KMS-11 (cell line): Measurements from ENCODE around the gene KCTD19.
A peak's percentile ranks its signal among the peaks of the same experiment; 100 is the strongest.

ENCODE experiments used
- H2AFZ ChIP-seq: fragments of 200-600 bp; sonication (generic); 2 replicates; pipeline ENCODE4 v1.6.1; 2016; ENCODE audit warnings: antibody characterized with exemption, mixed run types, low read depth
- H3K27ac ChIP-seq: fragments of 200-600 bp; sonication (generic); 2 replicates; pipeline ENCODE4 v1.6.1; 2016; ENCODE audit warnings: mild to moderate bottlenecking, mixed run types
- H3K27me3 ChIP-seq: fragments of 200-600 bp; sonication (generic); 2 replicates; pipeline ENCODE4 v1.6.1; 2017; ENCODE audit warnings: mild to moderate bottlenecking, low read depth, mixed run types, moderate library complexity; ENCODE audit not compliant: insufficient read depth
- H3K36me3 ChIP-seq: fragments of 200-600 bp; sonication (generic); 2 replicates; pipeline ENCODE4 v1.6.1; 2017; ENCODE audit warnings: mild to moderate bottlenecking, mixed run types; ENCODE audit not compliant: insufficient read depth
- H3K4me1 ChIP-seq: fragments of 200-600 bp; sonication (generic); 2 replicates; pipeline ENCODE4 v1.6.1; 2016; ENCODE audit warnings: mild to moderate bottlenecking, low read depth, mixed run types; ENCODE audit not compliant: poor library complexity, severe bottlenecking
- H3K4me2 ChIP-seq: fragments of 200-600 bp; sonication (generic); 2 replicates; pipeline ENCODE4 v1.7.0; 2016; ENCODE audit warnings: mild to moderate bottlenecking, mixed run types
- H3K4me3 ChIP-seq: fragments of 200-600 bp; sonication (generic); IDR thresholded peaks from 2 replicates; pipeline ENCODE4 v1.6.1; 2017; ENCODE audit warnings: low read depth, low read length, mixed read lengths; ENCODE audit not compliant: insufficient read depth
- H3K79me2 ChIP-seq: fragments of 200-600 bp; sonication (generic); 2 replicates; pipeline ENCODE4 v1.6.1; 2016; ENCODE audit warnings: low read depth, mixed run types; ENCODE audit not compliant: insufficient read depth
- H3K9ac ChIP-seq: fragments of 200-600 bp; sonication (generic); 2 replicates; pipeline ENCODE4 v1.6.1; 2016; ENCODE audit warnings: mild to moderate bottlenecking, mixed run types
- H4K20me1 ChIP-seq: fragments of 200-600 bp; sonication (generic); 2 replicates; pipeline ENCODE4 v1.6.1; 2016; ENCODE audit warnings: mild to moderate bottlenecking, mixed run types; ENCODE audit not compliant: insufficient read depth
- CTCF ChIP-seq: fragments of 200-600 bp; sonication (generic); conservative IDR thresholded peaks from 2 replicates; pipeline ENCODE4 v1.6.1; 2017; ENCODE audit warnings: low read depth, mild to moderate bottlenecking, antibody characterized with exemption, low read length, moderate library complexity, mixed read lengths

The KCTD19 gene

DNA sequence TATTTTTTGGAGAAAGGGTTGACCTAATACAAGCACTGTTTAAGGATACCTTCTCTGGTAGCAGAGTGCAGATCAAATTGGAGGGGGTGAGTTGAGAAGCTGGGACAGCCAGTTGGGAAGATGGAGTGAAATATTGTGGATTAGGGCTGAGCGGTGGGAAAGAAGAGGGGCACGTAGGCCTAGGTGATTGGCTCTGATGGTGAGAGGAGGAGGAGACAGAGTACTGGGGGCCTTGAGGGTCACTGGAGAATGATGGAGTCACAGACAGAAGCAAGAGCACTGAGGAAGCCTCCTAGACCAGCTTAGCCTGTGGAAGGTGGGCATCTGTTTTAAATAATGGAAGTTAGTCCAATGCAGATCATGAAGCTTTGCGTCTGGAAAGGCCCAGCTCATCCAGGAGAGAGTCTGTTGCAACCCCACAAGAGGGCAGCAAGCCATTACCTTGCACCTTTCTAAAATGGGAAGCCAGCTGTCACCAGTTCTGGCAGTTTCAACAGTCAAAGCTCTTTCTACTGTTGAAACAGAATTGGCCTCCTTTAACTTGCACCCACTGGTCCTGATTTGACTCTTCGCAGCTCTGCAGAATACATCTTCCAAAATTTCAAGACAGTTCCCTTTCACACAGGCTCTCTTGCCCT, 66.0 kb downstream of the KCTD19 start:
- Histone ChIP-seq H3K27ac (no peak overlapping the region), H2AFZ (no peak overlapping the region)

DNA sequence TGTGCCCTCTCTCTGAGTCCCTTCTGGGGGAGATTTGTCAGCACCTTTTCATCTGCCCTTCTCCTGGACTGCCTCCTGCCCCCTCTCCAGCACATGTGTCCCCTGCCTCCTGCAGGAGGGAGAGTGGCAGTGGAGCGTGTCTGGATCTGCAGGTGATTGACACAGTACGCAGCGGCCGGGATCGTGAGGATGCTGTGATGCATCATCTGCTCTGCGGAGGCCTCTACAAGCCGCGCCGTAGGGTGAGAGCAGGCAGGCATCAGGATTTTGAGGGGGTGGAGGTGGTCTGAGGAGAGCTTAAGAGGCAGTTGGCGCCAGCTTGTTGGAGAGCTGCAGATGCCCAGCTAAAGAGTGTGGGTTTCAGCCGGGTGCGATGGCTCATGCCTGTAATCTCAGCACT, 66.8 kb downstream of the KCTD19 start:
- no peaks in the 10 kb centered on the region for H3K79me2 ChIP-seq

More for the DNA sequence above, 66.0 kb downstream of the KCTD19 start:
- no peaks in the 10 kb centered on the region for H3K79me2 ChIP-seq
- peaks cover 12% of the 10 kb centered on the region for H3K4me1 ChIP-seq
- H3K9ac ChIP-seq = no peak overlapping the region
- no peak overlapping the region for H3K4me3 ChIP-seq
- no peaks in the 10 kb centered on the region for H4K20me1 ChIP-seq
- no peaks in the 10 kb centered on the region for H3K27me3 ChIP-seq
- peak; percentile 62 for TF ChIP-seq CTCF
- no peaks in the 10 kb centered on the region for H3K36me3 ChIP-seq
- H3K4me2 ChIP-seq = 0 out of 2 replicates have a peak overlapping the region, but pooled peaks have one; percentile 7

GRCh38 chr16:67258161-67258835, 68.2 kb downstream of the KCTD19 start:
- Histone ChIP-seq H3K9ac (no peak overlapping the region), H3K27me3 (no peaks in the 10 kb centered on the region), H2AFZ (no peak overlapping the region), H3K4me3 (no peak overlapping the region), H3K4me2 (no peak overlapping the region), H3K79me2 (no peaks in the 10 kb centered on the region), H3K4me1 (peaks cover 12% of the 10 kb centered on the region), H3K27ac (no peak overlapping the region), H3K36me3 (no peaks in the 10 kb centered on the region), H4K20me1 (no peaks in the 10 kb centered on the region)
- TF ChIP-seq CTCF = no peak

More for the DNA sequence above, 66.8 kb downstream of the KCTD19 start:
- Histone ChIP-seq H3K9ac (no peak overlapping the region), H2AFZ (no peak overlapping the region), H3K4me3 (no peak overlapping the region), H3K4me1 (peaks cover 12% of the 10 kb centered on the region), H3K27me3 (no peaks in the 10 kb centered on the region), H3K36me3 (no peaks in the 10 kb centered on the region), H3K4me2 (no peak overlapping the region), H3K27ac (no peak overlapping the region), H4K20me1 (no peaks in the 10 kb centered on the region)
- no peak for TF ChIP-seq CTCF

GRCh38 chr16:67257486-67258160, 68.9 kb downstream of the KCTD19 start:
- H2AFZ ChIP-seq = no peak overlapping the region
- TF ChIP-seq CTCF = no peak

More at GRCh38 chr16:67257486-67258160, 68.9 kb downstream of the KCTD19 start:
- no peaks in the 10 kb centered on the region for H3K36me3 ChIP-seq
- no peak overlapping the region for H3K4me2 ChIP-seq
- H3K27me3 ChIP-seq = no peaks in the 10 kb centered on the region
- no peak overlapping the region for H3K9ac ChIP-seq
- peaks cover 12% of the 10 kb centered on the region for H3K4me1 ChIP-seq
- H3K4me3 ChIP-seq = no peak overlapping the region
- no peak overlapping the region for H3K27ac ChIP-seq
- H3K79me2 ChIP-seq = no peaks in the 10 kb centered on the region
- no peaks in the 10 kb centered on the region for H4K20me1 ChIP-seq
